Measurements from ENCODE around the gene GSC2. TPM values are rescaled to one million over a fixed set of nuclear protein-coding genes. Genes with fewer than 3 reads are reported as not detected.

Gene GSC2
- total and polyA plus RNA-seq, 9 of the 15 experiments (the other 6 are each of a cell fraction or from before 2014, with no cell fraction given) = not detected

GRCh38 chr22:19122143-19122751, 27.8 kb downstream of the GSC2 start, which contains the start of gene DGCR2 (continued):
- TF ChIP-seq HDAC1 (IDR thresholded peaks at IDR 0.05) = peak in 1 of 2 experiments; percentile 92; a peak in 2 of 4 replicates
- TF ChIP-seq JUN (IDR thresholded peaks at IDR 0.05; ENCODE audit: borderline replicate concordance, low read depth, low read length) = peak; percentile 54; the same call in 1 of the 2 replicates
- TF ChIP-seq JUN (CRISPR knock-in tag; IDR thresholded peaks at IDR 0.05; ENCODE audit: borderline replicate concordance) = no peak
- TF ChIP-seq BCL6 (CRISPR knock-in tag; IDR thresholded peaks at IDR 0.05) = no peak
- TF ChIP-seq SAP30 (IDR thresholded peaks at IDR 0.05; ENCODE audit: borderline replicate concordance, insufficient read depth, low read depth, low read length, poor library complexity, severe bottlenecking) = peak; percentile 87
- no peak for TF ChIP-seq NFIX (CRISPR knock-in tag; IDR thresholded peaks at IDR 0.05; ENCODE audit: low read depth)
- TF ChIP-seq NRF1 (conservative IDR thresholded peaks at IDR 0.05 in 1 of 2, IDR thresholded peaks at IDR 0.05 in 1 of 2) = peak; percentile 96
- TF ChIP-seq PHF20 (IDR thresholded peaks at IDR 0.05; ENCODE audit: partially characterized antibody) = peak; percentile 88
- TF ChIP-seq MAZ (CRISPR knock-in tag; conservative IDR thresholded peaks at IDR 0.05 in 1 of 2, IDR thresholded peaks at IDR 0.05 in 1 of 2) = peak; percentile 90 to 99
- peak; percentile 58 for TF ChIP-seq DACH1 (IDR thresholded peaks at IDR 0.05; ENCODE audit: partially characterized antibody)
- peak; percentile 95 for TF ChIP-seq BRD4 (IDR thresholded peaks at IDR 0.05)
- peak; percentile 83 for TF ChIP-seq L3MBTL2 (IDR thresholded peaks at IDR 0.05)
- peak; percentile 98 for TF ChIP-seq HNRNPK (IDR thresholded peaks at IDR 0.05; ENCODE audit: low read depth, low read length, poor library complexity, severe bottlenecking)
- TF ChIP-seq, protein P1, sequence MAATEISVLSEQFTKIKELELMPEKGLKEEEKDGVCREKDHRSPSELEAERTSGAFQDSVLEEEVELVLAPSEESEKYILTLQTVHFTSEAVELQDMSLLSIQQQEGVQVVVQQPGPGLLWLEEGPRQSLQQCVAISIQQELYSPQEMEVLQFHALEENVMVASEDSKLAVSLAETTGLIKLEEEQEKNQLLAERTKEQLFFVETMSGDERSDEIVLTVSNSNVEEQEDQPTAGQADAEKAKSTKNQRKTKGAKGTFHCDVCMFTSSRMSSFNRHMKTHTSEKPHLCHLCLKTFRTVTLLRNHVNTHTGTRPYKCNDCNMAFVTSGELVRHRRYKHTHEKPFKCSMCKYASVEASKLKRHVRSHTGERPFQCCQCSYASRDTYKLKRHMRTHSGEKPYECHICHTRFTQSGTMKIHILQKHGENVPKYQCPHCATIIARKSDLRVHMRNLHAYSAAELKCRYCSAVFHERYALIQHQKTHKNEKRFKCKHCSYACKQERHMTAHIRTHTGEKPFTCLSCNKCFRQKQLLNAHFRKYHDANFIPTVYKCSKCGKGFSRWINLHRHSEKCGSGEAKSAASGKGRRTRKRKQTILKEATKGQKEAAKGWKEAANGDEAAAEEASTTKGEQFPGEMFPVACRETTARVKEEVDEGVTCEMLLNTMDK (IDR thresholded peaks at IDR 0.05; ENCODE audit: borderline replicate concordance, insufficient read depth, low read depth, low read length, poor library complexity, severe bottlenecking) = peak; percentile 37
- TF ChIP-seq, protein P2, sequence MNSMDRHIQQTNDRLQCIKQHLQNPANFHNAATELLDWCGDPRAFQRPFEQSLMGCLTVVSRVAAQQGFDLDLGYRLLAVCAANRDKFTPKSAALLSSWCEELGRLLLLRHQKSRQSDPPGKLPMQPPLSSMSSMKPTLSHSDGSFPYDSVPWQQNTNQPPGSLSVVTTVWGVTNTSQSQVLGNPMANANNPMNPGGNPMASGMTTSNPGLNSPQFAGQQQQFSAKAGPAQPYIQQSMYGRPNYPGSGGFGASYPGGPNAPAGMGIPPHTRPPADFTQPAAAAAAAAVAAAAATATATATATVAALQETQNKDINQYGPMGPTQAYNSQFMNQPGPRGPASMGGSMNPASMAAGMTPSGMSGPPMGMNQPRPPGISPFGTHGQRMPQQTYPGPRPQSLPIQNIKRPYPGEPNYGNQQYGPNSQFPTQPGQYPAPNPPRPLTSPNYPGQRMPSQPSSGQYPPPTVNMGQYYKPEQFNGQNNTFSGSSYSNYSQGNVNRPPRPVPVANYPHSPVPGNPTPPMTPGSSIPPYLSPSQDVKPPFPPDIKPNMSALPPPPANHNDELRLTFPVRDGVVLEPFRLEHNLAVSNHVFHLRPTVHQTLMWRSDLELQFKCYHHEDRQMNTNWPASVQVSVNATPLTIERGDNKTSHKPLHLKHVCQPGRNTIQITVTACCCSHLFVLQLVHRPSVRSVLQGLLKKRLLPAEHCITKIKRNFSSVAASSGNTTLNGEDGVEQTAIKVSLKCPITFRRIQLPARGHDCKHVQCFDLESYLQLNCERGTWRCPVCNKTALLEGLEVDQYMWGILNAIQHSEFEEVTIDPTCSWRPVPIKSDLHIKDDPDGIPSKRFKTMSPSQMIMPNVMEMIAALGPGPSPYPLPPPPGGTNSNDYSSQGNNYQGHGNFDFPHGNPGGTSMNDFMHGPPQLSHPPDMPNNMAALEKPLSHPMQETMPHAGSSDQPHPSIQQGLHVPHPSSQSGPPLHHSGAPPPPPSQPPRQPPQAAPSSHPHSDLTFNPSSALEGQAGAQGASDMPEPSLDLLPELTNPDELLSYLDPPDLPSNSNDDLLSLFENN (IDR thresholded peaks at IDR 0.05; ENCODE audit: low read depth in 2 of 2, low read length in 2 of 2) = peak in 1 of 2 experiments; percentile 67; a peak in 2 of 4 replicates
- TF ChIP-seq THRB (CRISPR knock-in tag; conservative IDR thresholded peaks at IDR 0.05) = peak; percentile 70; the same call in 1 of the 2 replicates
- TF ChIP-seq, protein P3, sequence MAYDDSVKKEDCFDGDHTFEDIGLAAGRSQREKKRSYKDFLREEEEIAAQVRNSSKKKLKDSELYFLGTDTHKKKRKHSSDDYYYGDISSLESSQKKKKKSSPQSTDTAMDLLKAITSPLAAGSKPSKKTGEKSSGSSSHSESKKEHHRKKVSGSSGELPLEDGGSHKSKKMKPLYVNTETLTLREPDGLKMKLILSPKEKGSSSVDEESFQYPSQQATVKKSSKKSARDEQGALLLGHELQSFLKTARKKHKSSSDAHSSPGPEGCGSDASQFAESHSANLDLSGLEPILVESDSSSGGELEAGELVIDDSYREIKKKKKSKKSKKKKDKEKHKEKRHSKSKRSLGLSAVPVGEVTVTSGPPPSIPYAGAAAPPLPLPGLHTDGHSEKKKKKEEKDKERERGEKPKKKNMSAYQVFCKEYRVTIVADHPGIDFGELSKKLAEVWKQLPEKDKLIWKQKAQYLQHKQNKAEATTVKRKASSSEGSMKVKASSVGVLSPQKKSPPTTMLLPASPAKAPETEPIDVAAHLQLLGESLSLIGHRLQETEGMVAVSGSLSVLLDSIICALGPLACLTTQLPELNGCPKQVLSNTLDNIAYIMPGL (CRISPR knock-in tag; IDR thresholded peaks at IDR 0.05) = no peak
- peak; percentile 98 for TF ChIP-seq CXXC5 (CRISPR knock-in tag; IDR thresholded peaks at IDR 0.05)

All from K562 (cell line).